NAMALWA (cell line): Measurements from ENCODE around the gene REN.

Experiments
- DNase-seq: peaks from one replicate; pipeline ENCODE4 v3.0.0-alpha.2; 2015; ENCODE audit warnings: low spot score

REN gene

GRCh38 chr1:204190212-204191211, 24.4 kb upstream of the REN start:
- no peak for DNase-seq

DNA sequence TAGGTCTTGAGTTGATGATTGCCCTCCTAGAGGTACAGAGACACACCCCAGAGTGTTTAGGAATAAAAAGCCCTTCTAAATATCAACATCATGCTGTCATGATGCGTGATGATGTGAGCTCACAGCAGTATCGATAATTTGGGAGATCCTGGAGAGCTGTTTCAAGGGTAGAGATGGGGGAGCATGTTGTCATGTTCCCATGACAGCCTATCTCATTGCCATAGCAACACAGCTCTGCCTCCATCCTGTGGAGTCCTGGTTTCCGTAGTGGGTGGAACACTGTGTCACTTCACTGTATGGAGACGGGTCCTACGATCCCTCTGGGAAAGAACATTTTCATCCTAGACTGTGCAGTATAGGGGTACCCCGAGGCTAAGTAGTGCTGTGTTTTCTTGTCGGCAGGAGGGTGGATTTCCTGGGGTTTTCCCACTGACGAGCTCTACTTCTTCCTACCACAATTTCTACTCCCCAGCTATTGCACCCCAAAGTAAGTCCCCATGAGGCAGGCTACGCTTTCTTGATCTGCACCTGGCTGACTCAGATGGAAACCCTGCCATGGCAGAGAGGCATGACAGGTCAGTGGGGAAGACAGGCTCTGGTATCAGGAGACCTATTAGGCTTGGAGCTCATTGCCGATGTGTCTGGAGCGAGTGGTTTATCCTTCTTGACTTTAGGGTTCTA, 23.0 kb upstream of the REN start:
- DNase-seq = no peak

DNA sequence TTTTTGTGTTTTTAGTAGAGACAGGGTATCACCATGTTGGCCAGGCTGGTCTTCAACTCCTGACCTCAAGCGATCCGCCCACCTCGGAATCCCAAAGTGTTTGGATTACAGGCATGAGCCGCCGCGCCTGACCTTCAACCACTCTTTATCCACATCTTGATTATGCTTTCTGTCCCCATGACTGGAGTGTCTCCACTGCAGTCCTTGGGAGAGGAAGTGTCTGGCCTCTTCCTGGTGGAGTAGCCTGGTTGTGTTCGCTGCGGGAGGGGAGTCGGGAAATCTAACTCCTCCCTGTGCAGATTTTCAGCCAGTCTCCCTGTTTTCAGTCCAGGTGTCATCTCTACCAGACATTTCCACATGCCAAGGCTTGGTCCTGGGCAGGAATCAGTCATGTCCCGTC, 20.5 kb upstream of the REN start:
- no peak for DNase-seq

DNA sequence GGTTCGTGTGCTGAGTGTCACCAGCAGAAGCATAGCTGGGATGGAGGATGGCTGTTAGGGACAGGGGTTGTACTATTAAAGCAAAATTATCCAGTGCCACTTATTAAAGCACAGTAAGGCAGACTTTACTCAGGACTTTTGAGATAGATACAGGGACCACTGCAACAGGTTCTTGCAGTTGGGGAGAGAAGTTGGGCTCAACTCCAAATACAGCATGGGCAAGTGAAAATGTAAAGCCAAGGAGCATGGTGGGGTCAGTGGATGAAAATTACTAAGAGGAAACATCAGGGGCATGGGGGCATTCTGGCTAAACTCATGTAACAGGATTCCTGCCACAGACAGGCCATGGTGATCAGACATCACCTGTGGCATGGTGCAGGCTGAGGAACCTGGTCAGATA, 15.0 kb upstream of the REN start:
- no peak for DNase-seq

DNA sequence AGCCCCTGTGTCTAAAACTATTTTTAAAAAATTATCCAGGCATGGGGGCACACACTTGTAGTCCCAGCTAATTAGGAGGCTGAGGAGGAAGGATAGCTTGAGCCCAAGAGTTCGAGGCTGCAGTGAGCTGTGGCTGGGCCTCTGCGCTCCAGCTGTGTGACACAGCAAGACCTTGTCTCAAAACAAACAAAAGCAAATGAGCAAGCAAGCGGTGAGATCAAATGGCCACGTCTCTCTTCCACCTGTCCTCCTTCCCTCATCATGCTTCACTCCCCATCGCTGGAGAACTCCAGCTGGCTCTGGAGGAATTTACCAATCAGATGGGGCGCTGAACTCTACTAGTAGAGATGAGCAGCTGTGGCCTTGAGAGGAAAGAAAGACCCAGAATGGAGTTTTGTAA, 14.0 kb upstream of the REN start:
- DNase-seq = no peak

DNA sequence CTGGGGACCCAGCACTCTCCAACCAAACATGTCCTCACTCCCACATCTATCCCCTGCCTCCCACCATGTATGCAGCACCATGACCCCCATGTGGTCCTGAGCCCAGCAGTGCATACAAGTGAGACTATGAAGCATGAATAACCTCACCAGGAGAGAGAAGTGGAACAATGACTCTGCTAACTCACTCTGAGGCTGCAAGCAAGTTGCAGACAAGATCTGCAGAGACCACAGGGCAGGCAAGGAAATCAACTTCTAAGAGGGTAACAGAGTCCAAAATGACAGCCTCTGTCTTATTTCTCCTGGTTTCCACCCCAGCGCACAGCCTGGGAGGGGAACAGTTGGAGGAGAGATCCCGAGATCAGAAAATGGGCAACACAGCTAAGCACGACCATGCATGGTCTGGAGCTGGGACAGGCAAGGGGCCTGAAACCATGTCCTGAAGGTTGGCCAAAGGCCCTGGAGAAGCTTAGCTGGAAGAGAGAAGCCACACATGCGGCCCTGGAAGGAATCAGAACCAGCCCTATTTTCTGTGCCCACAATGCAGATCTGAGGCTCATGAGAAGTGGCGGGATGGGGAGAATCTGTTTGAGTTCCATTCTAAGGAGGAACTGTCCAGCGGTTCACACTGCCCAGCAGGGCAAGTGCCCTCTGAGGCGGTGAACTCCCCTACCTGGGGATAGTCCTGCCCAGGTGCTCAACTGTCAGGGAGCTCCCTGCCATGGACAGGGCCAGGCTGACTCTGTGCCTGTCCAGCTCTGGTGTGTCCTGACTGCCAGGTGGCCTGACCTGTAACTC, 12.5 kb upstream of the REN start:
- no peak for DNase-seq

DNA sequence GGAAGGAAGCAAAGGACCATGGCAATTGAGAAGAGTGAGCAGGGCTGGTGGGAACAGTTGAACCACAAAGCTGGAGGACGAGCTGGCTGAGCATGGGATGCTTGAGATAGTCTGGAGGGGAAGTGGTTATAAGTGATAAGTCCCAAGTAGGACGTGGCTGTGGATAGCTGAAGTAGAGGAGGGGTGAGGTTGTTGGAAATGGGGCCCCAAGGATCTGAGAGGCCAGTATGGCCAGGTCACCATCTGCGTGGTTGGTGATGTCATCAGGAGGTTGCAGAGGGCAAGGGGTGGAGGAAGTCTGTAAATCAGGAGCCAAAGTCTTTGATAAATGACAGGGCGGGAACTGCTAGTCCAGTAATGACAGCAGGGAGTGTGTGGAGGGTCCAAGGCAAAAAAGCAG, 11.0 kb upstream of the REN start:
- DNase-seq = no peak

DNA sequence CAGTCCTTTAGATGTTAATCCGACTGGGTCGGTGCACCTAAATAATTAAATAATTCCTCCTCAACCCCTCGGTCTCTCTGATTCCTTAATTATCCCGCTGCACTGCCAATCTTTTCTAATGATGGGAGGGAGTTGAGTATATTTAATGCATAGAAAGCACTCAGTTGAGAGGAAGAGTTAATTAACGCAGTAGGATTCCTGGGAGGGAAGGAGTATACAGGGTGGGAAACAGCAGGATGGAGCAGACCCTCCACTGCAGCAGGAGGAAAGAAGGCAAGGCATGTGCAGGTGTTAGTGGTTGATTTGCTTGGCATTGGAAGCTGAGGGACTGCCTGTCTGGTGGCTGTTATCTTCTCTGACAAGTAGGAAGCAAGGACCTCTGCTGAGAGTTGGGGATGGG, 9.9 kb upstream of the REN start:
- no peak for DNase-seq

- no peak for DNase-seq
Observed at GRCh38 chr1:204174958-204175357, 8.8 kb upstream of the REN start.

GRCh38 chr1:204172404-204173029, 6.4 kb upstream of the REN start:
- no peak for DNase-seq

DNA sequence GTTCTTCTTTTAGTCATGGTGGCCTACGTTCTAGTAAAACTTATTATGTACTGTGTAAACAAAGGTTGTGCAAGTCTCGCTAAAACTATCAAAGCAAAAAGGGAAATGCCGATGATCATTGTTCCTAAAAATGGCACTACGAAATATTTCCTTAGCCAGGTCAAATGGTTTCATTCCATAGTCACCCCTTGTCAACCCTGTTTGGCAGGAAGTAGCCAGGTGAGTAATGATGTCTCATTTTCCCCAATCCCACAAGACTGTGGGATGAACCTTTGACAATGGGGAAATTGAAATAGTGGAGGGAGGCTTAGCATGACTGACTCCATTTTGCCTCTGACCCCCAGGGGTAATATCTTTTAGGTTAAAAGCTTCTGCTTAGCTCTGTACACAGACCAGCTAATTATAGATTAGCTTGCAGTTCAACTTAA, 5.6 kb upstream of the REN start:
- DNase-seq = no peak

DNA sequence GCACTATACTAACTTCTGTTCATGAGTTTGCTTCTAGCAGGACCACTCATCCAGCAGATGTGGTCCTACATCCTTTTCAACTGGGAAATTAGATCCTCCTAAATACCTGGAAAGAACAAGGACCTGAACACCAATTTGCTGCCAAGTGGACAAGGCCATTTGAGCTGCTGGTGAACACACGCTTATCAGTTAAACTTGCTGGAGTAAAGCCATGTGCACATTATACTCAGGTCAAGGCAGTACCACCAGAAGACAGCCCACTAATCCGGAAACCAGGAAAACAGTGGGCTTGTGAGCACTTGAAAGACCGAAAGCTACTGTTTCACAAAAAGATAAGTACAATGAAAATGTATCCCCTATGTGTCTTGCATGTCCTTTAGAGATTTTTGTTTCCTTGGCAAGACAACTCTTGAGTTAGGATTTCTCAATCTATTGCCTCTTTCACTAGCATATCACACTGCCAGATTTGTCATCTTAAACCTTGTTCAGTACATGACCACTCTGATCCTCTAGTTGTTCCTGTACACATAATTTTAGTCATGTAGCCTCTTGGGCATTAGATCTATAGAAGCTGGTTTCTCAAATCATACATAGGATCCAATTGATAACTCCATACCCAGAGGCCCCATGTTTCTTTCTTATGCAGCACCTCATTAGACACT, 4.5 kb upstream of the REN start:
- DNase-seq = no peak

GRCh38 chr1:204169858-204170257, 3.7 kb upstream of the REN start:
- no peak for DNase-seq

DNA sequence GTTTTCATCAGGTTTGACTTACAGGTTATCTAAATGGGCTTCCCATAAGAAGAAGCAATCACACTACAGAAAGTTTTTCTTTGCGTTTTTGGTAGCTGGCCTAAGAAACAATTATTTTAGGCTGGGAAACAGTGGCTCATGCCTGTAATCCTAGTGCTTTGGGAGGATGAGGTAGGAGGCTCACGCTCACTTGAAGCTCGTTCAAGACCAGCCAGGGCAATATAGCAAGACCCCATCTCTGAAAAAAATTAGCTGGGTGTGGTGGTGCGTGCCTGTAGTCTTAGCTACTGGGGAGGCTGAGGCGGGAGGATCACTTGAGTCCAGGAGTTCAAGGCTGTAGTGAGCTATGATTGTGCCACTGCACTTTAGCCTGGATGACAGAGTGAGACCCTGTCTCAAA, 1.6 kb upstream of the REN start:
- no peak for DNase-seq

- DNase-seq = peak; percentile 76
Observed at GRCh38 chr1:204162494-204163074, 3.6 kb downstream of the REN start.

- DNase-seq = no peak
Observed at GRCh38 chr1:204161609-204162493, 4.3 kb downstream of the REN start.

DNA sequence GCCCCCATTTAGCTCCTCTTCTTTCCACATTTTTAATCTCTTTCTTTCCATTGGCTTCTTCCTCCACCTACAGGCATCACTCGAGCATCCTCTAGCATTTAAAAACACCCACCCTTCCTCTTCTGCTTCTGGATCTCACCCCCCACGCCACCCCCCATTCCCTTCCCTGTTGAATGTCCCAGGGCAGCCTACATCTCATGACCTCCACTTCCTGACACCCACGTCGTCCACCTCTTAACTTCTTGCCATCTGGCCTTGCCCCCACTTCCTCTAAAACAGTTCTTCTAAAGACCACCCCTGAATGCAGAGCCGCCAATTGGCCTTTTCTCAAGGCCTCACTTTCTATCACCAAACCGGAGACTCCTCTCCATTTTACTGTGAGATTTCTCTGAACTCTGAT, 8.2 kb downstream of the REN start:
- no peak for DNase-seq

GRCh38 chr1:204155881-204156280, 10.3 kb downstream of the REN start:
- DNase-seq = no peak

- no peak for DNase-seq
Observed at GRCh38 chr1:204154568-204155255, 11.4 kb downstream of the REN start.

DNA sequence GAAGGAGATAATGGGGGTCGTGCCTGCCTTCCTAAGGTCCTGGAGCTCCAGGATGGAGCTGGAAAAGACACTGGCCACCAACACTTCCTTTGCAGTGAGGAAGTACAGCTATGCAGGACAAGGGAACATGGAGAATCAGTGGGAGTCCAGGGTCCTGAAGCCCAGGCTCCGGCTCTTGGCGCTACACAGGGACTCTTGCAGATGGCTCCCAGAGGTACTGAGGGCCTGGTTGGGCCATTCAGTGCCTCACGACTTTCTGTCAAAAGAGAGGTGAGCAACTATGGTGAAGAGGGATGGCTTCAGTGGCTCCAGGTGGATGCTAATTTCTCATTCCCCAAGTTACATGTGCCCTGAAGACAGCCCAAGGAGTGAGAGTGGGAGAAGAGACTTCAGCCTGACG, 12.5 kb downstream of the REN start:
- no peak for DNase-seq
